Mucosa of stomach (tissue), 1 donor: ENCODE data around the gene CLCN6.

Experiments used
- H3K27me3 ChIP-seq: one replicate; pipeline ENCODE4 v1.7.0; 2013; ENCODE audit warnings: mild to moderate bottlenecking, low read length; ENCODE audit not compliant: control insufficient read depth, insufficient read depth
- H3K36me3 ChIP-seq: one replicate; pipeline ENCODE4 v1.7.0; 2013; ENCODE audit warnings: low read length; ENCODE audit not compliant: control insufficient read depth, insufficient read depth
- H3K4me1 ChIP-seq: one replicate; pipeline ENCODE4 v1.7.0; 2013; ENCODE audit warnings: mild to moderate bottlenecking, low read length; ENCODE audit not compliant: control insufficient read depth, insufficient read depth
- H3K4me3 ChIP-seq: one replicate; pipeline ENCODE4 v1.7.0; 2013; ENCODE audit warnings: low read length
- H3K9ac ChIP-seq: one replicate; pipeline ENCODE4 v1.7.0; 2013; ENCODE audit warnings: mild to moderate bottlenecking, low read length, moderate library complexity
- H3K9me3 ChIP-seq: one replicate; pipeline ENCODE4 v1.7.0; 2013; ENCODE audit warnings: mild to moderate bottlenecking, low read length, moderate library complexity; ENCODE audit not compliant: control insufficient read depth
- donor health status: Pancreatic carcinoma.

CLCN6 gene

DNA sequence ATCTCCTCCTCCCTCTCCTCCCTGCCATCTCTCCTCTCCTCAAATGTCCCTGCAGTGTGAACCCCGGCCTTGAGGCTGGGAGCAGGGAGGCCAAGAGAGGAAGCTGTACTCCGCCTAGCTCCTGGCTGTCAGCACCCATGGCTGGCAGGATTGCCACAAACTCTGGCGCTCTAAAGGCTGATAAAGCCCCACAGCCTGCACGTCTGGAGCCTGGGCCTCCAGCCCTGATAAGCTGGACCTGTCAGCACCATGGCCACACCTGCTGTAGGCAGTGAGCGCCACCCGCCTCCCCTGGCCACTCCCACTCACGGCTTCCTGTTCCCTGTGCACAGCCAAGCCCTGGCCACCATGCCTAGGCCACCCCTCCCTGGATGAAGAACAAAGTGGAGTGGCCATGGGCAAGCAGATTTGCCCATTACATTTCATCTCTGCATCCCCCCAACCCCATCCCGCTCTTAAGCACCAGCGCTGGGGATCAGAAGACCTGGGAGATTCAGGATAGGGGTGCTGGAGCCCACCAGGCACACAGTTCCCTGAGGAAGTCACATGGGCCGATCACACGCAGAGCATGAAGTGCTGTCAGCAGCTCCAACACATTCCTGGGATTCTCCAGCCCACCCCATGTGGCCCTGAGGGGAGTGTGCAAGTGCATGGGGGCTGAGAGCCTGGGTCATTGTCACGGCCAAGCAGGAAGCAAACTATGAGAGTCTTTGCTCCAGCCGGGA lies 77.0 kb downstream of the CLCN6 start:
- Histone ChIP-seq H3K9me3 (no peaks in the 10 kb centered on the region), H3K4me3 (no peak overlapping the region), H3K4me1 (peaks cover 30% of the 10 kb centered on the region), H3K9ac (no peak overlapping the region), H3K27me3 (peaks cover 9% of the 10 kb centered on the region), H3K36me3 (no peaks in the 10 kb centered on the region)

GRCh38 chr1:11885916-11886315 lies 79.9 kb downstream of the CLCN6 start:
- Histone ChIP-seq H3K36me3 (no peaks in the 10 kb centered on the region), H3K27me3 (peaks cover 4% of the 10 kb centered on the region), H3K9ac (no peak overlapping the region), H3K4me3 (no peak overlapping the region), H3K4me1 (peaks cover 22% of the 10 kb centered on the region), H3K9me3 (no peaks in the 10 kb centered on the region)

DNA sequence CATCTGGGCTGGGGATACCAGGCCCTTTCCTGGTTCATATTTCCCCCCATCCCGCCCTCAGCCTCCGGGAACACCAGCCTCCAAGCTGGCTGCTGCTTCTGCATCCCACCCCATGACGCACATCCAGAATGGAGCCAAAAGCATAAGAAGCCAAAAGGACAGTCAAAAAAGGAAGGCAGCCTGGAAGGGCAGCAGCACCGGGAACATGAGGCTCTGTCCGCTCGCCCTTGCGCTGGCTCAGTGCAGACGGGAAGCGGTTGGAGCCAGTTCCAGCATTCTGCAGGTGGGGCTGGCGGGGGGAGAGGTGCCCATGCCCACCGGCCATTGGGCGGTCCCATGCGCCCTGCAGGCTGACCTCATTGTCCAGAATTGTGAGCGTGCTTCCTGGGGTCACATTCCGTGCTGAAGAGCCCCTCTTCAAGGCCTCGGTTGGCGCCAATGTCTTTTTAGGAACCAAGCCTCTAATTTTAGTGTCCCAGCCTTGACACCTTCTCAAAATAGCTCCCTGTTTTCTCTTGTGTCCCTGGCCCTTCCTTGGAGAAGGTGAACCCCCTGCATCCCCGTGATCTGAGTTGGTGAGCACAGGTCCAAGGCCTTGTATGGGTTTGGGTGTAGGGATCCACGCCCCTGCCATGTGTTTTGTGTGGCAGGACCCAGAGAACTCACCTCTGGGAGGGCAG lies 81.1 kb downstream of the CLCN6 start:
- peaks cover 4% of the 10 kb centered on the region for H3K27me3 ChIP-seq
- no peaks in the 10 kb centered on the region for H3K36me3 ChIP-seq
- H3K4me3 ChIP-seq = no peak overlapping the region
- H3K9me3 ChIP-seq = no peaks in the 10 kb centered on the region
- no peak overlapping the region for H3K9ac ChIP-seq
- peaks cover 11% of the 10 kb centered on the region for H3K4me1 ChIP-seq

GRCh38 chr1:11887666-11888007 lies 81.6 kb downstream of the CLCN6 start:
- peaks cover 4% of the 10 kb centered on the region for H3K27me3 ChIP-seq
- H3K36me3 ChIP-seq = no peaks in the 10 kb centered on the region
- no peak overlapping the region for H3K4me3 ChIP-seq
- no peak overlapping the region for H3K9ac ChIP-seq
- no peaks in the 10 kb centered on the region for H3K9me3 ChIP-seq
- H3K4me1 ChIP-seq = peaks cover 7% of the 10 kb centered on the region

- peaks cover 8% of the 10 kb centered on the region for H3K27me3 ChIP-seq
- H3K9me3 ChIP-seq = no peaks in the 10 kb centered on the region
- H3K9ac ChIP-seq = no peak overlapping the region
- no peak overlapping the region for H3K4me3 ChIP-seq
- H3K36me3 ChIP-seq = no peaks in the 10 kb centered on the region
- H3K4me1 ChIP-seq = peaks cover under 1% of the 10 kb centered on the region
Measured at GRCh38 chr1:11888206-11888876, 82.3 kb downstream of the CLCN6 start.

- H3K36me3 ChIP-seq = no peaks in the 10 kb centered on the region
- peaks cover 9% of the 10 kb centered on the region for H3K27me3 ChIP-seq
- H3K4me3 ChIP-seq = no peak overlapping the region
Measured at GRCh38 chr1:11888877-11889208, 82.9 kb downstream of the CLCN6 start.

GRCh38 chr1:11891433-11892186 lies 85.6 kb downstream of the CLCN6 start:
- no peaks in the 10 kb centered on the region for H3K36me3 ChIP-seq
- no peaks in the 10 kb centered on the region for H3K9me3 ChIP-seq
- H3K4me3 ChIP-seq = no peak overlapping the region
- H3K27me3 ChIP-seq = peaks cover 11% of the 10 kb centered on the region
- H3K9ac ChIP-seq = no peak overlapping the region
- H3K4me1 ChIP-seq = no peaks in the 10 kb centered on the region

More at GRCh38 chr1:11888877-11889208, 82.9 kb downstream of the CLCN6 start:
- Histone ChIP-seq H3K4me1 (no peaks in the 10 kb centered on the region), H3K9me3 (no peaks in the 10 kb centered on the region), H3K9ac (no peak overlapping the region)
